Stimulated activated CD4-positive, alpha-beta T cell treated with anti-CD3 and anti-CD28 coated beads, Interleukin-2, amount 100 ng/mL, for 48 hours (primary cell): Measurements from ENCODE around the gene CROCC2.

Experiments
- DNase-seq, 2 donors: peaks; one replicate each; pipeline ENCODE4 v3.0.0-alpha.2; 2020

The CROCC2 gene

GRCh38 chr2:240947176-240947575, 41.0 kb downstream of the CROCC2 start:
- no peak for DNase-seq

GRCh38 chr2:240947607-240948006, 41.5 kb downstream of the CROCC2 start:
- DNase-seq: no peak

GRCh38 chr2:240948086-240948485, 42.0 kb downstream of the CROCC2 start:
- DNase-seq: no peak

GRCh38 chr2:240948905-240949790, 43.0 kb downstream of the CROCC2 start:
- no peak for DNase-seq

GRCh38 chr2:240949791-240950705, 43.9 kb downstream of the CROCC2 start:
- DNase-seq: no peak

GRCh38 chr2:240951045-240951594, 45.0 kb downstream of the CROCC2 start:
- DNase-seq: no peak

- no peak for DNase-seq
Observed at GRCh38 chr2:240952496-240953246, 46.5 kb downstream of the CROCC2 start.

- DNase-seq: no peak
Observed at GRCh38 chr2:240953426-240954410, 47.6 kb downstream of the CROCC2 start.

GRCh38 chr2:240954436-240955305, 48.5 kb downstream of the CROCC2 start:
- DNase-seq: no peak

GRCh38 chr2:240955306-240956170, 49.4 kb downstream of the CROCC2 start:
- no peak for DNase-seq

- no peak for DNase-seq
Observed at GRCh38 chr2:240956171-240956934, 50.2 kb downstream of the CROCC2 start.

GRCh38 chr2:240956935-240957655, 51.0 kb downstream of the CROCC2 start:
- no peak for DNase-seq

GRCh38 chr2:240957656-240958365, 51.7 kb downstream of the CROCC2 start:
- DNase-seq: no peak

- DNase-seq: no peak
Observed at GRCh38 chr2:240958366-240959213, 52.5 kb downstream of the CROCC2 start.

- DNase-seq: no peak
Observed at GRCh38 chr2:240959214-240959940, 53.2 kb downstream of the CROCC2 start.
